Mucosa of descending colon (tissue), 3 donors: ENCODE data around the gene TIGD6. TPM values are rescaled to one million over a fixed set of nuclear protein-coding genes. Genes with fewer than 3 reads are reported as not detected.

Source experiments
- ATAC-seq: fragments of 200-7000 bp; cut with Tn5 transposase; one replicate; pipeline ENCODE4 v1.9.1; 2020; ENCODE audit warnings: mild to moderate bottlenecking, moderate library complexity
- DNase-seq, 3 donors: peaks; one replicate each; pipeline ENCODE4 v3.0.0-alpha.2; 2020
- H3K36me3 ChIP-seq: fragments of 200-600 bp; one replicate; pipeline ENCODE4 v1.8.0; 2021; ENCODE audit warnings: low read depth, mild to moderate bottlenecking
- H3K4me1 ChIP-seq: fragments of 200-600 bp; one replicate; pipeline ENCODE4 v1.8.0; 2021; ENCODE audit warnings: low read depth, mild to moderate bottlenecking
- H3K4me3 ChIP-seq: fragments of 200-600 bp; one replicate; pipeline ENCODE4 v1.8.0; 2021; ENCODE audit warnings: mild to moderate bottlenecking
- H3K9me3 ChIP-seq: fragments of 200-600 bp; one replicate; pipeline ENCODE4 v1.8.0; 2021; ENCODE audit warnings: mild to moderate bottlenecking
- intact Hi-C, 2 donors: fragments of 100-400 bp; cut with DNase I in 1 of 2; cut with micrococcal nuclease in 1 of 2; formaldehyde crosslinking; loops; one replicate each; pipeline versions ENCODE4 v1.11.0 to v1.11.1; 2022; cut with DNase I, micrococcal nuclease
- total RNA-seq, 3 donors: library from RNA; stranded (reverse); fragmentation: NEBNext Ultra II Directional in 2 of 3; extraction: Animal tissue kit (Norgen Biotek cat#: 25700) in 2 of 3; gene quantifications; one replicate each; pipeline versions ENCODE4 v1.2.1 to v1.2.4, GENCODE V29; 2021 to 2023
- TF ChIP-seq, protein P1 (sequence below): fragments of 200-600 bp; IDR thresholded peaks from one replicate; pipeline ENCODE4 v1.8.0; 2022; ENCODE audit warnings: antibody characterized with exemption, mild to moderate bottlenecking
- donor health status: DM: no; HTN: no; CAD: no; lungs with moderate emphysema.
- donor health status: DM: no; HTN: no; CAD: no.
- donor health status: DM: no; HTN: yes; CAD: no.

Gene TIGD6
- total RNA-seq, 3 donors from 2014 or later = 3.0 to 4.3 (median 4.2) TPM

DNA sequence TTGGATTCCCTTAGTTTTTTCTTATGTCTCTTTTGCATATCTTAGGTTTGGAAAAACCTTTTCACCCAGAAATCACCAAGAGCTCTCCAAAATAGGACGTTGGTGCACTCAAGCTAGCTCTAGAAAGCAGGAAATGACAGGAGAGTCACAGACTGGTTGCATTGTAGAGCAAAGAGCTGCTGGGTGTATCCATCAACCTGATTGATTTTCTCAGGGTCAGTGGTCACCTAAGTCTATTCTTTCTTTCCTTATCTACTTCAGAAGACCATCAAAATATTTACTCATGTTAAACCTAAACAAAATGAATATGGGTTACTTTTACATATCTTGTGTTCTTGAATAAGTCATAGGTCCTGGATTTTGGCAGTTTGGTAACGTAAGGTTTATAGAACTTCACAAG, 25.0 kb downstream of the TIGD6 start:
- DNase-seq (no peak), ATAC-seq (no peak)
- TF ChIP-seq, protein P1, sequence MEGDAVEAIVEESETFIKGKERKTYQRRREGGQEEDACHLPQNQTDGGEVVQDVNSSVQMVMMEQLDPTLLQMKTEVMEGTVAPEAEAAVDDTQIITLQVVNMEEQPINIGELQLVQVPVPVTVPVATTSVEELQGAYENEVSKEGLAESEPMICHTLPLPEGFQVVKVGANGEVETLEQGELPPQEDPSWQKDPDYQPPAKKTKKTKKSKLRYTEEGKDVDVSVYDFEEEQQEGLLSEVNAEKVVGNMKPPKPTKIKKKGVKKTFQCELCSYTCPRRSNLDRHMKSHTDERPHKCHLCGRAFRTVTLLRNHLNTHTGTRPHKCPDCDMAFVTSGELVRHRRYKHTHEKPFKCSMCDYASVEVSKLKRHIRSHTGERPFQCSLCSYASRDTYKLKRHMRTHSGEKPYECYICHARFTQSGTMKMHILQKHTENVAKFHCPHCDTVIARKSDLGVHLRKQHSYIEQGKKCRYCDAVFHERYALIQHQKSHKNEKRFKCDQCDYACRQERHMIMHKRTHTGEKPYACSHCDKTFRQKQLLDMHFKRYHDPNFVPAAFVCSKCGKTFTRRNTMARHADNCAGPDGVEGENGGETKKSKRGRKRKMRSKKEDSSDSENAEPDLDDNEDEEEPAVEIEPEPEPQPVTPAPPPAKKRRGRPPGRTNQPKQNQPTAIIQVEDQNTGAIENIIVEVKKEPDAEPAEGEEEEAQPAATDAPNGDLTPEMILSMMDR = no peak
- no peaks in the 10 kb centered on the region for H3K36me3 ChIP-seq
- H3K9me3 ChIP-seq = no peaks in the 10 kb centered on the region
- intact Hi-C loops = no loop called here
- no peaks in the 10 kb centered on the region for H3K4me1 ChIP-seq
- no peak overlapping the region for H3K4me3 ChIP-seq

DNA sequence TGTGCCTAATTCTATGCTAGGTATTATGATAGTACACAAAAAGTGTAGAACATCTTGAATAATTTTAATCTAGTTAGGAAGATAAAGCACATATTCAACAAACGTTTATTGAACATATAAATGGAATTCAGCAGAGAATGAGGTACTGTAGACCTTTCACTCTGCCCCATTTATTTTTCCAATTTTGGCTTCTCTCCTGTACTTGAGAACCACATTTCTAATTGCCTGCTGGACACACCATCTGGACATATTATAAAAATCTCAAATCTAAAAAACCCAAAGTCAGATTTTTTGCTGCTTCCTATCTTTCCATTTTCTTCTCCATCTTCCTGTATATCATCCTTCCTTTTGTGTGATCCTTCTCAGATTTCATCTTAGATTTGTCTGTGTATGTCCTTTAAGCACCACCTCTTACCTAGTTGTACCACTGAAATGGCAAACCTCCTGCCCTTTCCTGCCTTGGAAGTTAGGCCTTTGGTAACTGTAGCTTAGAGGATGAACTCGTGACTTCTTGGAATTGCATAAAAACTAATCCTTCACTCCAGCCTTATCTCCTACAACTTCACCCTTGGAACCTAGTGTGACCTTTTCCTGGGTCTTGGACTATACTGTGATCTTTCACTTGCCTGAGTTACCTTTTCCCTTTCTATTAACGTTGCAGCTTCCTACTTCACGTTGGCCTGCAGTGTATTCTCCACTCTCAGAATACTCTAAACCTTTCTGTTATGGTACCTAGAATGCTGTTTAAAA, 31.1 kb downstream of the TIGD6 start:
- TF ChIP-seq, protein P1 = no peak
- DNase-seq (no peak), ATAC-seq (no peak)
- Histone ChIP-seq H3K4me1 (peaks cover 6% of the 10 kb centered on the region), H3K36me3 (no peaks in the 10 kb centered on the region), H3K4me3 (no peak overlapping the region), H3K9me3 (no peaks in the 10 kb centered on the region)
- intact Hi-C loops = no loop called here

DNA sequence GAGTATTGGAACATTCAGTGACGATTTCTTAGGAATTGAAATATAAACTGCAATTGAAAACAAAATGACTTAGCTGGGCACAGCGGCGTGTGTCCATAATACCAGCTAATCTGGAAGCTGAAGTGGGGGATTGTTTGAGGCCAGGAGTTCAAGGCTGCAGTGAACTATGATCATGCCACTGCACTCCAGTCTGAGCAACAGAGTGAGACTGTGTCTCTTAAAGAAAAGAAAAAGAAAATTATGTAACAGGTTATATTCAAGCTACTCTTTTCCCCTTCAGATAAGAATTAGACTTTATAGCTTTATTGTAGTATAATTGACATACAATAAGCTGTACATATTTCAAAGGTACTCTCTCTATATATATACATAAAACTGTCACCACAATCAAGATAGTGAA, 33.5 kb downstream of the TIGD6 start:
- no peak for DNase-seq

DNA sequence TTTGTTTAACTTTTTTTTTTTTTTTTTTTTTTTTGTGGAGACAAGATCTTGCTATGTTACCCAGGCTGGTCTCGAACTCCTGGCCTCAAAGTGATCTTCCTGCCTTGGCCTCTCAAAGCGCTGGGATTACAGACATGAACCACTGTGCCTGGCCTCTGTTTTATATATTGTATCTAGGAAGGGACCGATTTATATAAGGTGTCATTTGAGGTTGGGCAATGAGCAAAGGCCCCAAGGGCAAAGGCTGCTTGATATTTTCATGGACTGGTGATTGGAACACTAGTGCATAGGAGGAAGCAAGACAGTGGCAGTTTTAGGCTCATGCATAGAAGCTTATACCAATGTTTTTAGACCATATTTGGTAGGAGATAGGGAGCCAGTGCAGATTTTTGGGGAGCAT, 36.7 kb downstream of the TIGD6 start:
- peaks cover 17% of the 10 kb centered on the region for H3K4me1 ChIP-seq
- no peaks in the 10 kb centered on the region for H3K36me3 ChIP-seq
- DNase-seq (no peak), ATAC-seq (peak; percentile 3)
- TF ChIP-seq, protein P1 = no peak
- H3K4me3 ChIP-seq = no peak overlapping the region
- intact Hi-C loops = loop anchor here in 1 of 2 donors (5.0 kb wide), 1 partner anchor 111 kb away; no protein-coding TSS in a partner anchor
- no peaks in the 10 kb centered on the region for H3K9me3 ChIP-seq

More for the DNA sequence above, 33.5 kb downstream of the TIGD6 start:
- no peak overlapping the region for H3K4me3 ChIP-seq
- TF ChIP-seq, protein P1 = no peak
- H3K36me3 ChIP-seq = no peaks in the 10 kb centered on the region
- H3K9me3 ChIP-seq = no peaks in the 10 kb centered on the region
- H3K4me1 ChIP-seq = peaks cover 6% of the 10 kb centered on the region
- peak; percentile 83 for ATAC-seq
- intact Hi-C loops = no loop called here

DNA sequence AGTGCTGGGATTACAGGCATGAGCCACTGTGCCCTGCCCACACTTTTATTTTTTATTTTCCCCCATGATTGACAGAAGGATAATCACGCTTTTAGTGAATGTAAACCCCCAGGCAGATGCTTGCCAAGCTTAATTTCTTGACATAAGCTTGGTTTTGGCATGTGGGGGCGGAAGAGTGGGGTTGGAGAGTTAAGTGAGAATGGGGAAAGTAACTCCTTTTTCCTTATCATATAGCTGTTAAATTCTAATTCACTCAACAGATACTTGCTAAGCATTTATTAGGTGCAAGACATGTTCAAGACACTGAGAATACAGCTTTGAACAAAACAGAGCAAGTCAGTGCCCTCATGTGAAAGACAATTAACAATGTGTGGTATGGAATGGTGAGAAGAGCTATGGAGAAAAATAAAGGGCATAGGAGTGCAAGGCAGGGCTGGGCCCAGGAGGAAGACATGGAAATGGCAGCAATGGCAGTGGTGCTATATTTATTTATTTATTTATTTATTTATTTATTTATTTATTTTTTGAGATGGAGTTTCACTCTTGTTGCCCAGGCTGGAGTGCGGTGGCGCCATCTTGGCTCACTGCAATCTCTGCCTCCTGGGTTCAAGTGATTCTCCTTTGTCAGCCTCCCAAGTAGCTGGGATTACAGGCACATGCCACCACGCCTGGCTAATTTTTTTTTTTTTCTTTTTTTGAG, 37.7 kb downstream of the TIGD6 start:
- TF ChIP-seq, protein P1 = no peak
- Histone ChIP-seq H3K4me1 (peaks cover 21% of the 10 kb centered on the region), H3K36me3 (no peaks in the 10 kb centered on the region), H3K9me3 (no peaks in the 10 kb centered on the region), H3K4me3 (no peak overlapping the region)
- intact Hi-C loops = loop anchor here in 1 of 2 donors (5.0 kb wide), 1 partner anchor 110 kb away; no protein-coding TSS in a partner anchor
- DNase-seq (no peak), ATAC-seq (no peak)
